Measurements from ENCODE around the gene PUS10. TPM values are rescaled to one million over a fixed set of nuclear protein-coding genes. Genes with fewer than 3 reads are reported as not detected.

The PUS10 gene
- total RNA-seq, 4 donors from 2014 or later: 11.6 to 33.5 (median 23.1) TPM

DNA sequence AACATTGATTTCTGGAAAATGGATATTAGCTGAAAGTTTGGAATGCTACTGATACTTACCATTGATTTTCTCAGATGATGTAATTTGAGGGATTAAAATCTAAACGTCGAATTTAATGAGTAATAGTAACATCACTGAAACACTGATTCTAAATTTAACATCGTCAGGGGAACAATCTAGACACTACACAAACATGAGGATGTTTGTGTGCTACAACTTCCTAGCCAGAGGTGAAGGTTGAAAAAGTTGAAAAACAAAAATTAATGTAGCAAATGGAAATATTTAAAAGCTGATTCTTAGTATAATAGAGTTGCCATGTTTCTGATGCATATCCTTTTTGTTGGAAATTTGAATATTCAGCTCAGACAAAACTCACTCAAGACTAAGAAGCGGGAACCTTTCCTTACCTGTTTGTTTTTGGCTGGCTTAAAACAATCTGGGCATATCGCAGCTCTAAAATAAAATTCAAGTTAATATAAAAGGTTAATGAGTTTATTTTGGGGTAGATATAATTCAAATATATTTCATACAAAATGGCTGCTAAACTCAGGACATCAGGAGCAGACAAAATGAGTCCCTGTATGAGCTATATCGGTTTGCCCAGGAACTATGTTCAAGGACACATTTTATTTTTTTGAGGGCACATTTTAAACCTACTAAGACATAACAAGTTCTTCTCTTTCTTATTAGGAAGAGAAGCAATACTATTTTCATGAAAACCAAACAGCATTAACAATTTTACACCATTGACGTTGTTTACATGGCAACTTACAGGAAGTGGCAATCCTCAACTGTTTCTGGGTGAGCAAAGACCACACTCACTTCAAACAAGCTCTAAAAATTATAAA lies 53.2 kb downstream of the PUS10 start:
- H3K27ac ChIP-seq: peak overlapping the region in 2 of 4 donors; percentile 2 to 34
- H3K9me3 ChIP-seq: no peaks in the 10 kb centered on the region
- H3K4me1 ChIP-seq: no peaks in the 10 kb centered on the region
- peaks cover 0 to 5% (median 0%) of the 10 kb centered on the region in 3 donors for H3K36me3 ChIP-seq
- no peak for DNase-seq
- no peak overlapping the region for H3K4me3 ChIP-seq
- H3K27me3 ChIP-seq: no peaks in the 10 kb centered on the region
- TF ChIP-seq POLR2A (IDR thresholded peaks at IDR 0.05) (no peak), CTCF (IDR thresholded peaks at IDR 0.05) (no peak)

DNA sequence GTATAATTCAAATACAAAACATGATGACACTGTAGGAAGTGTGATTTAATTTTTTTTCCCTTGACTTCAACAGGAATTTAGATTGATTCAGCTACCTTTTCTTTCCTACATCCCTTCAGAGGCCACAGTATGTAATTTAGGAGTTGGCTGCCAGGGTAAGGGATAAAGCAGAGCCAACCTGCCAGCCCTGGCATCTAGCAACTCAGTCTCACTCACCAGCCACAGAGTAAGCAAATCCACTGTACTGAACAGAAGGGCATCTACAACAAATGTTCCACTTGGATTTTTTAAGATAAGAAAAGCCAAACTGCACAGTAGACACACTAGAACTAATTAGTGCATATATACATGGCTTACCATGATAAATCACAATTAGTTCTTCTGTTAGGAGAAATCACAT lies 54.9 kb downstream of the PUS10 start:
- DNase-seq: no peak
- Histone ChIP-seq H3K4me3 (no peak overlapping the region), H3K4me1 (no peaks in the 10 kb centered on the region), H3K27me3 (no peaks in the 10 kb centered on the region), H3K36me3 (peaks cover 0 to 10% (median 0%) of the 10 kb centered on the region in 3 donors), H3K27ac (no peak overlapping the region), H3K9me3 (no peaks in the 10 kb centered on the region)
- TF ChIP-seq CTCF (IDR thresholded peaks at IDR 0.05) (no peak), POLR2A (IDR thresholded peaks at IDR 0.05) (no peak)

GRCh38 chr2:60962528-60962927 lies 55.5 kb downstream of the PUS10 start:
- H3K4me1 ChIP-seq: no peaks in the 10 kb centered on the region
- no peak overlapping the region for H3K4me3 ChIP-seq
- no peak for TF ChIP-seq POLR2A (IDR thresholded peaks at IDR 0.05)
- TF ChIP-seq CTCF (IDR thresholded peaks at IDR 0.05): no peak
- H3K36me3 ChIP-seq: peaks cover 0 to 10% (median 0%) of the 10 kb centered on the region in 3 donors
- no peak overlapping the region for H3K27ac ChIP-seq
- DNase-seq: no peak
- H3K27me3 ChIP-seq: no peaks in the 10 kb centered on the region
- no peaks in the 10 kb centered on the region for H3K9me3 ChIP-seq

DNA sequence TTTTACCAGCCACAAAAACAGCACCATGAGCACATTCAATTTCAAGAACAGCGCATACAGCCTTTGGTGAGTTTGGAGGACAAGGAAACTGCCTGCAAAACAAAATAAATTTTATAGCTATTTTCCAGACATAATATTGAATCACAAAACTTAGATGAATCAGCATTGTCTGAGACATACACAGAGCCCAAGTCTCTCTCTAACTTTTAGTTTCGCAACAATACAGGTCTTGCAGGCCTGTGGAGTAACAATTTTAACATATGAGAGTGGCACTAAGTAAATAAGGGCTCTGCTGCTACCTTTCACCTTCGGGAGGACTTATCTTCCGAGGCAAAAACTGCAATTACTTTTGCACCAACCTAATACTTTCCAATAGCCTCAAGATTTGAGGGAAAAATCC lies 56.6 kb downstream of the PUS10 start:
- Histone ChIP-seq H3K9me3 (no peaks in the 10 kb centered on the region), H3K4me3 (no peak overlapping the region), H3K27ac (no peak overlapping the region), H3K27me3 (no peaks in the 10 kb centered on the region), H3K4me1 (no peaks in the 10 kb centered on the region), H3K36me3 (peaks cover 0 to 10% (median 0%) of the 10 kb centered on the region in 3 donors)
- DNase-seq: no peak
- TF ChIP-seq POLR2A (IDR thresholded peaks at IDR 0.05): no peak
- no peak for TF ChIP-seq CTCF (IDR thresholded peaks at IDR 0.05)

DNA sequence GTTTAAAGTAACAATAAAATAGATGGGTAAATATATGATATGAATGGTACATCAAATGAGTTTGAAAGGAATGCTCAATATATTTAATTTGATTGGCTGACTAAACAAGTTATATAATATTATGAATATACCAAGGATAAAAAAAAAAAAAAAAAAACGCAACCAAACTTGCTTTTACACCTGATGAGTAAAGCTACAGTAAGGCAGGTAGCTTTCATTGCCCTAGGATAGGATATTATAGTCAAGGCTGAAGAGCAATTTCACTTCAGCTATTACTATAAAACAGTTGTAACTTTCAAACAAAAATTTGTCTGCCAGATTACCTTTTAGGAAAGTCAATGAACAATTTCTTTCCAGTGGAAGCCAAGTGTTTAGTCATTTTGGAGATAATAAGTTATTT lies 57.3 kb downstream of the PUS10 start:
- Histone ChIP-seq H3K36me3 (peaks cover 0 to 10% (median 0%) of the 10 kb centered on the region in 3 donors), H3K4me1 (no peaks in the 10 kb centered on the region), H3K4me3 (no peak overlapping the region), H3K9me3 (no peaks in the 10 kb centered on the region), H3K27me3 (no peaks in the 10 kb centered on the region), H3K27ac (no peak overlapping the region)
- TF ChIP-seq CTCF (IDR thresholded peaks at IDR 0.05) (no peak), POLR2A (IDR thresholded peaks at IDR 0.05) (no peak)
- no peak for DNase-seq

All from Peyer's patch (tissue), 4 donors.